Transverse colon (tissue), 4 donors: ENCODE data around the gene KREMEN1.

Experiments
- CTCF ChIP-seq, 5 experiments: fragments of 200-600 bp in 3 of 5; fragments of 450-650 bp in 2 of 5; sonication (generic) in 3 of 5; IDR thresholded peaks; 1 replicate in 2 of 5; 2 replicates in 3 of 5; pipeline ENCODE4 v1.5.1; 2016 to 2017; ENCODE audit warnings: antibody characterized with exemption in 5 of 5, inconsistent platforms in 3 of 5, mild to moderate bottlenecking in 2 of 5, moderate library complexity in 1 of 5
- POLR2A ChIP-seq: fragments of 450-650 bp; IDR thresholded peaks from one replicate; pipeline ENCODE4 v1.6.1; 2016; ENCODE audit warnings: antibody characterized with exemption, mild to moderate bottlenecking, moderate library complexity
- POLR2AphosphoS5 ChIP-seq, 3 donors: sonication (generic); formaldehyde crosslinking; IDR thresholded peaks; one replicate each; pipeline ENCODE4 v1.6.1; 2016; ENCODE audit warnings: antibody characterized with exemption in 3 of 3

GRCh38 chr22:29157759-29158535, 85.1 kb downstream of the KREMEN1 start:
- TF ChIP-seq CTCF (IDR thresholded peaks at IDR 0.05) (no peak), POLR2AphosphoS5 (IDR thresholded peaks at IDR 0.05) (no peak), POLR2A (no peak)
